GM18505 (cell line): ENCODE results near the gene BRIP1.

ENCODE experiments used
- ATAC-seq: cut with Tn5 transposase; IDR thresholded peaks from one replicate; pipeline ENCODE4 v1.9.1; 2021; ENCODE audit not compliant: unreplicated experiment
- POLR2A ChIP-seq: IDR thresholded peaks from 4 replicates; pipeline ENCODE4 v1.6.1; 2011; ENCODE audit warnings: borderline replicate concordance; ENCODE audit not compliant: insufficient read depth, insufficient read length; ENCODE audit errors: extremely low read depth

The BRIP1 gene

GRCh38 chr17:61639818-61640217 lies 223.5 kb downstream of the BRIP1 start:
- ATAC-seq: no peak
- no peak for TF ChIP-seq POLR2A

GRCh38 chr17:61638087-61638486 lies 225.2 kb downstream of the BRIP1 start:
- no peak for TF ChIP-seq POLR2A
- ATAC-seq: no peak

- ATAC-seq: no peak
- no peak for TF ChIP-seq POLR2A
These were observed 227.4 kb downstream of the BRIP1 start for GRCh38 chr17:61635913-61636432.

- no peak for TF ChIP-seq POLR2A
- no peak for ATAC-seq
These were observed 228.3 kb downstream of the BRIP1 start for GRCh38 chr17:61634942-61635538.

- TF ChIP-seq POLR2A: no peak
These were observed 229.3 kb downstream of the BRIP1 start for GRCh38 chr17:61634011-61634539.

GRCh38 chr17:61632826-61633225 lies 230.5 kb downstream of the BRIP1 start:
- ATAC-seq: no peak
- no peak for TF ChIP-seq POLR2A

More at GRCh38 chr17:61634011-61634539, 229.3 kb downstream of the BRIP1 start:
- ATAC-seq: no peak

- no peak for ATAC-seq
- TF ChIP-seq POLR2A: no peak
These were observed 231.5 kb downstream of the BRIP1 start for GRCh38 chr17:61631800-61632199.
